Naive thymus-derived CD4-positive, alpha-beta T cell (primary cell): ENCODE measurements around the gene ST6GALNAC3. TPM values are rescaled to one million over a fixed set of nuclear protein-coding genes. Genes with fewer than 3 reads are reported as not detected.

Experiments
- ATAC-seq: fragments of 150-1000 bp; cut with Tn5 transposase; 2 replicates; pipeline ENCODE4 v1.10.0; 2021; ENCODE audit warnings: mild to moderate bottlenecking, moderate library complexity
- CTCF ChIA-PET: fragments of 350-600 bp; sonication (Branson Sonifier 250); formaldehyde crosslinking; loops from one replicate; lab custom pipeline; 2021; ENCODE audit warnings: antibody characterized with exemption; lab: Charles Lee
- POLR2A ChIA-PET: fragments of 350-600 bp; sonication (Branson Sonifier 250); formaldehyde crosslinking; loops from one replicate; lab custom pipeline; 2021; ENCODE audit warnings: antibody characterized with exemption, inconsistent platforms; lab: Charles Lee
- DNase-seq, 9 donors: peaks; one replicate each; pipeline versions ENCODE4 v3.0.0 to v3.0.0-alpha.2; 2020 to 2022; ENCODE audit warnings: mixed read lengths in 1 of 9
- H3K27ac ChIP-seq: one replicate; pipeline ENCODE4 v1.7.0; 2013; ENCODE audit warnings: mild to moderate bottlenecking, low read depth, low read length, moderate library complexity
- H3K27me3 ChIP-seq, 2 donors: one replicate each; pipeline ENCODE4 v1.7.0; 2013; ENCODE audit warnings: low read length in 2 of 2, mild to moderate bottlenecking in 2 of 2, moderate library complexity in 2 of 2; ENCODE audit not compliant: control insufficient read depth in 2 of 2, insufficient read depth in 2 of 2
- H3K36me3 ChIP-seq, 3 experiments: 1 replicate in 2 of 3; 2 replicates in 1 of 3; pipeline ENCODE4 v1.7.0; 2013; ENCODE audit warnings: low read length in 3 of 3, mild to moderate bottlenecking in 3 of 3, moderate library complexity in 1 of 3; ENCODE audit not compliant: insufficient read depth in 3 of 3, control insufficient read depth in 2 of 3
- H3K4me1 ChIP-seq, 2 donors: one replicate each; pipeline ENCODE4 v1.7.0; 2013; ENCODE audit warnings: low read length in 2 of 2, mild to moderate bottlenecking in 2 of 2, moderate library complexity in 1 of 2; ENCODE audit not compliant: control insufficient read depth in 2 of 2, insufficient read depth in 2 of 2
- H3K4me3 ChIP-seq: 2 replicates; pipeline ENCODE4 v1.7.0; 2013; ENCODE audit warnings: mild to moderate bottlenecking, low read length
- H3K9me3 ChIP-seq, 3 experiments: 1 replicate in 2 of 3; 2 replicates in 1 of 3; pipeline ENCODE4 v1.7.0; 2013; ENCODE audit warnings: low read length in 3 of 3; ENCODE audit not compliant: control insufficient read depth in 2 of 3
- H3K27ac Mint-ChIP-seq, 9 donors: one replicate each; pipeline ENCODE4 v1.8.0; 2020 to 2022; ENCODE audit warnings: mixed read lengths in 9 of 9, mild to moderate bottlenecking in 8 of 9, moderate library complexity in 5 of 9, inconsistent platforms in 2 of 9
- H3K27me3 Mint-ChIP-seq, 5 donors: one replicate each; pipeline ENCODE4 v1.8.0; 2021 to 2022; ENCODE audit warnings: mixed read lengths in 5 of 5, mild to moderate bottlenecking in 1 of 5
- H3K36me3 Mint-ChIP-seq, 5 donors: one replicate each; pipeline ENCODE4 v1.8.0; 2020 to 2022; ENCODE audit warnings: mixed read lengths in 5 of 5, mild to moderate bottlenecking in 3 of 5, inconsistent platforms in 1 of 5
- H3K4me1 Mint-ChIP-seq, 7 donors: one replicate each; pipeline ENCODE4 v1.8.0; 2020 to 2022; ENCODE audit warnings: mixed read lengths in 7 of 7, mild to moderate bottlenecking in 3 of 7, inconsistent platforms in 1 of 7
- H3K4me3 Mint-ChIP-seq, 10 donors: one replicate each; pipeline ENCODE4 v1.8.0; 2020 to 2022; ENCODE audit warnings: mild to moderate bottlenecking in 10 of 10, mixed read lengths in 10 of 10, moderate library complexity in 6 of 10, inconsistent platforms in 2 of 10
- H3K9me3 Mint-ChIP-seq, 11 donors: one replicate each; pipeline ENCODE4 v1.8.0; 2020 to 2022; ENCODE audit warnings: mixed read lengths in 11 of 11, mild to moderate bottlenecking in 4 of 11, inconsistent platforms in 1 of 11, moderate library complexity in 1 of 11
- intact Hi-C, 2 donors: fragments of 100-400 bp; cut with micrococcal nuclease; formaldehyde crosslinking; loops; one replicate each; pipeline ENCODE4 v1.15.1; 2023
- polyA plus RNA-seq, 2 donors: library from polyadenylated mRNA; unstranded; fragments of 300-500 nt; fragmentation: Illumina TruSeq; gene quantifications; one replicate each; pipeline ENCODE4 v1.2.3, GENCODE V29; 2021
- total RNA-seq, 6 experiments: library from RNA in 5 of 6; stranded (reverse) in 5 of 6; gene quantifications; 1 replicate in 5 of 6; 2 replicates in 1 of 6; pipeline ENCODE4 v1.2.3 and lab custom pipeline; 2021 to 2026

The ST6GALNAC3 gene
- total and polyA plus RNA-seq, 7 experiments from 2014 or later = 0.17 to 4.8 (median 2.1) TPM; not detected in 1

GRCh38 chr1:76086109-76086508 lies 11.6 kb downstream of the ST6GALNAC3 start:
- Mint-ChIP-seq H3K36me3 (no peaks in the 10 kb centered on the region), H3K4me3 (no peak overlapping the region), H3K4me1 (peaks cover 0 to 4% (median 0%) of the 10 kb centered on the region in 7 donors), H3K9me3 (peaks cover 0 to 3% (median 0%) of the 10 kb centered on the region in 11 donors), H3K27ac (no peak overlapping the region), H3K27me3 (peaks cover 0 to 3% (median 0%) of the 10 kb centered on the region in 5 donors)
- ChIA-PET POLR2A (no interaction called here), CTCF (no interaction called here)
- DNase-seq = no peak
- no peaks in the 10 kb centered on the region for H3K4me1 ChIP-seq
- ATAC-seq = no peak
- no peak overlapping the region for H3K27ac ChIP-seq
- intact Hi-C loops = no loop called here
- no peak overlapping the region for H3K4me3 ChIP-seq
- H3K36me3 ChIP-seq = no peaks in the 10 kb centered on the region
- H3K9me3 ChIP-seq = no peaks in the 10 kb centered on the region
- H3K27me3 ChIP-seq = no peaks in the 10 kb centered on the region

- no peaks in the 10 kb centered on the region for H3K9me3 ChIP-seq
- ChIA-PET CTCF (no interaction called here), POLR2A (no interaction called here)
- Mint-ChIP-seq H3K27ac (no peak overlapping the region), H3K4me1 (peaks cover 0 to 4% (median 0%) of the 10 kb centered on the region in 7 donors), H3K36me3 (no peaks in the 10 kb centered on the region), H3K4me3 (no peak overlapping the region), H3K9me3 (peaks cover 0 to 3% (median 0%) of the 10 kb centered on the region in 11 donors), H3K27me3 (peaks cover 0 to 3% (median 0%) of the 10 kb centered on the region in 5 donors)
- no peaks in the 10 kb centered on the region for H3K36me3 ChIP-seq
- no peaks in the 10 kb centered on the region for H3K4me1 ChIP-seq
- intact Hi-C loops = no loop called here
- ATAC-seq (no peak), DNase-seq (no peak)
- H3K27ac ChIP-seq = no peak overlapping the region
- no peaks in the 10 kb centered on the region for H3K27me3 ChIP-seq
- no peak overlapping the region for H3K4me3 ChIP-seq
These were observed 12.1 kb downstream of the ST6GALNAC3 start for GRCh38 chr1:76086597-76086996.

- Mint-ChIP-seq H3K4me3 (no peak overlapping the region), H3K4me1 (peaks cover 0 to 4% (median 0%) of the 10 kb centered on the region in 7 donors), H3K36me3 (no peaks in the 10 kb centered on the region), H3K27me3 (peaks cover 0 to 3% (median 0%) of the 10 kb centered on the region in 5 donors), H3K9me3 (peaks cover 0 to 3% (median 0%) of the 10 kb centered on the region in 11 donors), H3K27ac (no peak overlapping the region)
- ATAC-seq (no peak), DNase-seq (no peak)
- Histone ChIP-seq H3K27me3 (no peaks in the 10 kb centered on the region), H3K4me3 (no peak overlapping the region), H3K36me3 (no peaks in the 10 kb centered on the region), H3K4me1 (no peaks in the 10 kb centered on the region), H3K9me3 (no peaks in the 10 kb centered on the region), H3K27ac (no peak overlapping the region)
- ChIA-PET CTCF (no interaction called here), POLR2A (interaction anchor here (0.8 kb wide), 1 partner anchor 42 kb away, joined by 3 read pairs; no protein-coding TSS in a partner anchor)
- intact Hi-C loops = no loop called here
These were observed 16.0 kb downstream of the ST6GALNAC3 start for GRCh38 chr1:76090283-76091203.

GRCh38 chr1:76092812-76093211 lies 18.3 kb downstream of the ST6GALNAC3 start:
- Histone ChIP-seq H3K27me3 (no peaks in the 10 kb centered on the region), H3K27ac (no peak overlapping the region), H3K9me3 (no peaks in the 10 kb centered on the region), H3K4me3 (no peak overlapping the region), H3K36me3 (no peaks in the 10 kb centered on the region), H3K4me1 (no peaks in the 10 kb centered on the region)
- Mint-ChIP-seq H3K4me3 (no peak overlapping the region), H3K27me3 (peaks cover 0 to 3% (median 0%) of the 10 kb centered on the region in 5 donors), H3K36me3 (peaks cover 0 to 3% (median 0%) of the 10 kb centered on the region in 5 donors), H3K27ac (no peak overlapping the region), H3K9me3 (peaks cover 0 to 3% (median 0%) of the 10 kb centered on the region in 11 donors), H3K4me1 (no peaks in the 10 kb centered on the region)
- POLR2A ChIA-PET = no interaction called here
- DNase-seq (no peak), ATAC-seq (no peak)
- intact Hi-C loops = no loop called here
- CTCF ChIA-PET = no interaction called here

- no peaks in the 10 kb centered on the region for H3K36me3 ChIP-seq
- H3K27me3 Mint-ChIP-seq = peaks cover 0 to 3% (median 0%) of the 10 kb centered on the region in 5 donors
- DNase-seq (no peak), ATAC-seq (no peak)
- no peaks in the 10 kb centered on the region for H3K9me3 ChIP-seq
- ChIA-PET CTCF (interaction anchor here (0.6 kb wide), 1 partner anchor 12 kb away, joined by 3 read pairs; no protein-coding TSS in a partner anchor), POLR2A (no interaction called here)
- H3K27ac Mint-ChIP-seq = no peak overlapping the region
- intact Hi-C loops = no loop called here
- H3K27ac ChIP-seq = no peak overlapping the region
- no peaks in the 10 kb centered on the region for H3K27me3 ChIP-seq
- no peak overlapping the region for H3K4me3 Mint-ChIP-seq
- no peak overlapping the region for H3K4me3 ChIP-seq
- H3K4me1 ChIP-seq = no peaks in the 10 kb centered on the region
- peaks cover 0 to 3% (median 0%) of the 10 kb centered on the region in 11 donors for H3K9me3 Mint-ChIP-seq
- peaks cover 0 to 3% (median 0%) of the 10 kb centered on the region in 5 donors for H3K36me3 Mint-ChIP-seq
- H3K4me1 Mint-ChIP-seq = no peaks in the 10 kb centered on the region
These were observed 19.2 kb downstream of the ST6GALNAC3 start for GRCh38 chr1:76093522-76094312.

GRCh38 chr1:76095802-76096201 lies 21.3 kb downstream of the ST6GALNAC3 start:
- H3K4me1 ChIP-seq = no peaks in the 10 kb centered on the region
- DNase-seq (no peak), ATAC-seq (no peak)
- H3K9me3 ChIP-seq = no peaks in the 10 kb centered on the region
- H3K27me3 ChIP-seq = no peaks in the 10 kb centered on the region
- Mint-ChIP-seq H3K9me3 (no peaks in the 10 kb centered on the region), H3K27me3 (peaks cover 0 to 3% (median 0%) of the 10 kb centered on the region in 5 donors), H3K36me3 (peaks cover 0 to 3% (median 0%) of the 10 kb centered on the region in 5 donors), H3K27ac (no peak overlapping the region), H3K4me1 (no peaks in the 10 kb centered on the region), H3K4me3 (no peak overlapping the region)
- ChIA-PET CTCF (no interaction called here), POLR2A (no interaction called here)
- H3K36me3 ChIP-seq = no peaks in the 10 kb centered on the region
- intact Hi-C loops = loop anchor here in 1 of 2 donors (5.0 kb wide), 1 partner anchor 104 kb away; no protein-coding TSS in a partner anchor
- H3K4me3 ChIP-seq = no peak overlapping the region
- no peak overlapping the region for H3K27ac ChIP-seq
